Subcutaneous abdominal adipose tissue (tissue), 5 donors: ENCODE results near the gene DHRS9.
"Not testable (repeated sequence)": the region's sequence is repeated elsewhere in the genome, so short reads cannot be mapped to it uniquely, and the experiment has no call there.

Source experiments
- H3K27ac ChIP-seq: one replicate; pipeline ENCODE4 v1.7.0; 2013; ENCODE audit warnings: low read depth, mild to moderate bottlenecking, inconsistent platforms, low read length, moderate library complexity
- H3K27me3 ChIP-seq, 5 donors: one replicate each; pipeline ENCODE4 v1.7.0; 2013; ENCODE audit warnings: low read length in 5 of 5, inconsistent platforms in 1 of 5; ENCODE audit not compliant: control insufficient read depth in 5 of 5, insufficient read depth in 4 of 5
- H3K36me3 ChIP-seq, 5 donors: one replicate each; pipeline ENCODE4 v1.7.0; 2013; ENCODE audit warnings: low read length in 5 of 5; ENCODE audit not compliant: control insufficient read depth in 5 of 5, insufficient read depth in 5 of 5
- H3K4me1 ChIP-seq, 5 donors: one replicate each; pipeline ENCODE4 v1.7.0; 2013; ENCODE audit warnings: low read length in 5 of 5, mild to moderate bottlenecking in 3 of 5, moderate library complexity in 1 of 5; ENCODE audit not compliant: control insufficient read depth in 5 of 5, insufficient read depth in 5 of 5
- H3K4me3 ChIP-seq, 5 donors: one replicate each; pipeline ENCODE4 v1.7.0; 2013; ENCODE audit warnings: low read length in 5 of 5, low read depth in 1 of 5
- H3K9ac ChIP-seq, 5 donors: one replicate each; pipeline ENCODE4 v1.7.0; 2013; ENCODE audit warnings: low read length in 5 of 5, mild to moderate bottlenecking in 4 of 5, moderate library complexity in 3 of 5
- H3K9me3 ChIP-seq, 5 donors: one replicate each; pipeline ENCODE4 v1.7.0; 2013; ENCODE audit warnings: low read length in 5 of 5; ENCODE audit not compliant: control insufficient read depth in 5 of 5
- donor health status: healthy.
- donor health status: healthy.
- donor health status: healthy.
- donor health status: healthy.
- donor health status: healthy.

DHRS9 gene

GRCh38 chr2:169064199-169064598 is 5.2 kb upstream of the DHRS9 start:
- H3K27me3 ChIP-seq, H3K36me3 ChIP-seq, H3K9ac ChIP-seq, H3K4me3 ChIP-seq, H3K27ac ChIP-seq, H3K9me3 ChIP-seq: not testable (repeated sequence)
- H3K4me1 ChIP-seq = peaks cover 0 to 15% (median 13%) of the 10 kb centered on the region in 5 donors

- no peak overlapping the region for H3K9ac ChIP-seq
- no peaks in the 10 kb centered on the region for H3K9me3 ChIP-seq
- H3K27me3 ChIP-seq = no peaks in the 10 kb centered on the region
- no peak overlapping the region for H3K27ac ChIP-seq
- peaks cover 0 to 15% (median 13%) of the 10 kb centered on the region in 5 donors for H3K4me1 ChIP-seq
- no peaks in the 10 kb centered on the region for H3K36me3 ChIP-seq
- H3K4me3 ChIP-seq = no peak overlapping the region
Measured at GRCh38 chr2:169065422-169065821, 3.9 kb upstream of the DHRS9 start.

GRCh38 chr2:169065864-169066517 is 3.4 kb upstream of the DHRS9 start:
- H3K27me3 ChIP-seq = no peaks in the 10 kb centered on the region
- no peaks in the 10 kb centered on the region for H3K9me3 ChIP-seq
- H3K9ac ChIP-seq = no peak overlapping the region
- H3K36me3 ChIP-seq = no peaks in the 10 kb centered on the region
- H3K4me3 ChIP-seq = no peak overlapping the region
- H3K27ac ChIP-seq = peak overlapping the region; percentile 35
- peaks cover 0 to 17% (median 13%) of the 10 kb centered on the region in 5 donors for H3K4me1 ChIP-seq

GRCh38 chr2:169066897-169067296 is 2.5 kb upstream of the DHRS9 start:
- Histone ChIP-seq H3K4me3 (no peak overlapping the region), H3K4me1 (peaks cover 3 to 24% (median 19%) of the 10 kb centered on the region in 5 donors), H3K9ac (no peak overlapping the region), H3K36me3 (no peaks in the 10 kb centered on the region), H3K27me3 (no peaks in the 10 kb centered on the region), H3K9me3 (no peaks in the 10 kb centered on the region), H3K27ac (peak overlapping the region; percentile 35)

GRCh38 chr2:169069833-169070232 is 470 bp downstream of the DHRS9 start:
- H3K9ac ChIP-seq = no peak overlapping the region
- no peaks in the 10 kb centered on the region for H3K9me3 ChIP-seq
- no peaks in the 10 kb centered on the region for H3K27me3 ChIP-seq
- H3K27ac ChIP-seq = no peak overlapping the region
- peak overlapping the region in 4 of 5 donors; percentile 9 to 23 (median 20) for H3K4me3 ChIP-seq
- no peaks in the 10 kb centered on the region for H3K36me3 ChIP-seq
- peaks cover 3 to 53% (median 39%) of the 10 kb centered on the region in 5 donors for H3K4me1 ChIP-seq

- Histone ChIP-seq H3K4me3 (no peak overlapping the region), H3K4me1 (peaks cover 3 to 43% (median 29%) of the 10 kb centered on the region in 5 donors), H3K27me3 (no peaks in the 10 kb centered on the region), H3K9me3 (no peaks in the 10 kb centered on the region), H3K9ac (no peak overlapping the region), H3K36me3 (no peaks in the 10 kb centered on the region), H3K27ac (peak overlapping the region; percentile 96)
Measured at GRCh38 chr2:169071455-169071854, 2.1 kb downstream of the DHRS9 start.

- no peak overlapping the region for H3K4me3 ChIP-seq
- H3K9ac ChIP-seq = peak overlapping the region in 1 of 5 donors; percentile 44
- H3K36me3 ChIP-seq = no peaks in the 10 kb centered on the region
- no peaks in the 10 kb centered on the region for H3K9me3 ChIP-seq
- peak overlapping the region; percentile 96 for H3K27ac ChIP-seq
- no peaks in the 10 kb centered on the region for H3K27me3 ChIP-seq
- peaks cover 3 to 43% (median 29%) of the 10 kb centered on the region in 5 donors for H3K4me1 ChIP-seq
Measured at GRCh38 chr2:169072163-169072925, 3.0 kb downstream of the DHRS9 start.

- no peaks in the 10 kb centered on the region for H3K36me3 ChIP-seq
- H3K27ac ChIP-seq = peak overlapping the region; percentile 96
- peak overlapping the region in 1 of 5 donors; percentile 38 for H3K4me3 ChIP-seq
- peaks cover 3 to 50% (median 38%) of the 10 kb centered on the region in 5 donors for H3K4me1 ChIP-seq
- H3K27me3 ChIP-seq = no peaks in the 10 kb centered on the region
- peak overlapping the region in 2 of 5 donors; percentile 32 to 53 for H3K9ac ChIP-seq
- no peaks in the 10 kb centered on the region for H3K9me3 ChIP-seq
Measured at GRCh38 chr2:169073211-169073962, 4.0 kb downstream of the DHRS9 start.

GRCh38 chr2:169073963-169074751 is 4.8 kb downstream of the DHRS9 start:
- peak overlapping the region in 1 of 5 donors; percentile 51 for H3K9ac ChIP-seq
- H3K27ac ChIP-seq = peak overlapping the region; percentile 96
- H3K9me3 ChIP-seq = no peaks in the 10 kb centered on the region
- peaks cover 3 to 50% (median 38%) of the 10 kb centered on the region in 5 donors for H3K4me1 ChIP-seq
- peak overlapping the region in 3 of 5 donors; percentile 0 to 38 (median 36) for H3K4me3 ChIP-seq
- H3K27me3 ChIP-seq = no peaks in the 10 kb centered on the region
- no peaks in the 10 kb centered on the region for H3K36me3 ChIP-seq
